ENCODE data around the gene PSEN2.
"Not testable (repeated sequence)": the region's sequence is repeated elsewhere in the genome, so short reads cannot be mapped to it uniquely, and the experiment has no call there.

- not testable (repeated sequence) for TF ChIP-seq CTCF (IDR thresholded peaks at IDR 0.05 in 4 of 5, conservative IDR thresholded peaks at IDR 0.05 in 1 of 5); POLR2A (IDR thresholded peaks at IDR 0.05)
Observed at GRCh38 chr1:226837966-226838365, 32.5 kb upstream of the PSEN2 start.

All from gastrocnemius medialis (tissue), 4 donors.